Measurements from ENCODE around the gene MAGIX.
"Not testable (repeated sequence)": the region's sequence is repeated elsewhere in the genome, so short reads cannot be mapped to it uniquely, and the experiment has no call there.

MAGIX gene

GRCh38 chrX:49129427-49129826 is 33.1 kb upstream of the MAGIX start:
- DNase-seq (ENCODE audit: low spot score), result no peak
- no peak for TF ChIP-seq CTCF (IDR thresholded peaks at IDR 0.05)
- Histone ChIP-seq H3K4me3 (no peak overlapping the region), H3K27ac (no peak overlapping the region)

- not testable (repeated sequence) for DNase-seq (ENCODE audit: low spot score); H3K27ac ChIP-seq
Measured at GRCh38 chrX:49132275-49132674, 30.3 kb upstream of the MAGIX start.

GRCh38 chrX:49133759-49134158 is 28.8 kb upstream of the MAGIX start:
- Histone ChIP-seq H3K4me3 (no peak overlapping the region), H3K27ac (no peak overlapping the region)
- no peak for DNase-seq (ENCODE audit: low spot score)
- TF ChIP-seq CTCF (IDR thresholded peaks at IDR 0.05), result no peak

More at GRCh38 chrX:49132275-49132674, 30.3 kb upstream of the MAGIX start:
- H3K4me3 ChIP-seq, result not testable (repeated sequence)

GRCh38 chrX:49137492-49137891 is 25.1 kb upstream of the MAGIX start:
- H3K4me3 ChIP-seq, result no peak overlapping the region
- no peak for DNase-seq (ENCODE audit: low spot score)
- TF ChIP-seq CTCF (IDR thresholded peaks at IDR 0.05), result no peak
- H3K27ac ChIP-seq, result no peak overlapping the region

- no peak for DNase-seq (ENCODE audit: low spot score)
- Histone ChIP-seq H3K4me3 (no peak overlapping the region), H3K27ac (no peak overlapping the region)
- no peak for TF ChIP-seq CTCF (IDR thresholded peaks at IDR 0.05)
Measured at GRCh38 chrX:49139713-49140112, 22.8 kb upstream of the MAGIX start.

- H3K27ac ChIP-seq; DNase-seq (ENCODE audit: low spot score); H3K4me3 ChIP-seq: not testable (repeated sequence)
- peak; percentile 38 for TF ChIP-seq CTCF (IDR thresholded peaks at IDR 0.05)
Measured at GRCh38 chrX:49142264-49142663, 20.3 kb upstream of the MAGIX start.

- not testable (repeated sequence) for DNase-seq (ENCODE audit: low spot score); H3K27ac ChIP-seq; H3K4me3 ChIP-seq
Measured at GRCh38 chrX:49143154-49143553, 19.4 kb upstream of the MAGIX start.

GRCh38 chrX:49147282-49147681 is 15.3 kb upstream of the MAGIX start:
- no peak for DNase-seq (ENCODE audit: low spot score)
- no peak overlapping the region for H3K27ac ChIP-seq
- no peak overlapping the region for H3K4me3 ChIP-seq
- TF ChIP-seq CTCF (IDR thresholded peaks at IDR 0.05), result no peak

Data from coronary artery (tissue), 2 donors.